Gastroesophageal sphincter (tissue), 4 donors: ENCODE measurements around the gene ADAM12. TPM values are rescaled to one million over a fixed set of nuclear protein-coding genes. Genes with fewer than 3 reads are reported as not detected.

ENCODE experiments used
- ATAC-seq: fragments of 150-250 bp; one replicate; pipeline ENCODE4 v1.9.1; 2016; ENCODE audit warnings: mild to moderate bottlenecking, moderate library complexity
- H3K27ac ChIP-seq, 4 donors: fragments of 200-600 bp; sonication (generic) in 3 of 4; 1 replicate in 3 of 4; 2 replicates in 1 of 4; pipeline ENCODE4 v1.5.1; 2016 to 2019
- H3K27me3 ChIP-seq: fragments of 200-600 bp; sonication (generic); one replicate; pipeline ENCODE4 v1.5.1; 2019
- H3K36me3 ChIP-seq, 2 donors: fragments of 200-600 bp; sonication (generic); one replicate each; pipeline ENCODE4 v1.5.1; 2019; ENCODE audit warnings: control low read depth in 1 of 2
- H3K4me1 ChIP-seq, 3 donors: fragments of 200-600 bp; sonication (generic); 1 replicate in 2 of 3; 2 replicates in 1 of 3; pipeline ENCODE4 v1.5.1; 2016 to 2019; ENCODE audit warnings: control low read depth in 2 of 3
- H3K4me3 ChIP-seq, 2 donors: fragments of 200-600 bp; sonication (generic); one replicate each; pipeline ENCODE4 v1.5.1; 2019; ENCODE audit warnings: mild to moderate bottlenecking in 1 of 2, moderate library complexity in 1 of 2
- H3K9me3 ChIP-seq, 3 donors: fragments of 200-600 bp; sonication (generic); one replicate each; pipeline ENCODE4 v1.5.1; 2017 to 2019; ENCODE audit warnings: control low read depth in 2 of 3
- CTCF ChIP-seq, 4 experiments: fragments of 200-600 bp in 2 of 4; fragments of 450-650 bp in 2 of 4; sonication (generic) in 1 of 4; IDR thresholded peaks; one replicate each; pipeline ENCODE4 v1.5.1; 2017 to 2019; ENCODE audit warnings: antibody characterized with exemption in 4 of 4, mild to moderate bottlenecking in 2 of 4, moderate library complexity in 2 of 4
- EP300 ChIP-seq: sonication (generic); formaldehyde crosslinking; IDR thresholded peaks from one replicate; pipeline ENCODE4 v1.6.1; 2017; ENCODE audit warnings: antibody characterized with exemption, mild to moderate bottlenecking
- POLR2A ChIP-seq, 2 donors: fragments of 450-650 bp; IDR thresholded peaks; one replicate each; pipeline ENCODE4 v1.6.1; 2017; ENCODE audit warnings: antibody characterized with exemption in 2 of 2, mild to moderate bottlenecking in 2 of 2, moderate library complexity in 1 of 2
- POLR2AphosphoS5 ChIP-seq: sonication (generic); formaldehyde crosslinking; IDR thresholded peaks from one replicate; pipeline ENCODE4 v1.6.1; 2017; ENCODE audit warnings: antibody characterized with exemption
- WGBS, 2 donors: methylation state at CpG; one replicate each; pipeline ENCODE4 v1.1.5; 2018; ENCODE audit warnings: low coverage in 1 of 2; 5-methylcytosine and 5-hydroxymethylcytosine counted together
- total RNA-seq, 4 donors: library from RNA; depleted of rRNA; stranded (reverse); fragments of >200 nt; gene quantifications; one replicate each; pipeline ENCODE4 v1.1.0, GENCODE V29; 2016

The ADAM12 gene
- total RNA-seq, 4 donors from 2014 or later: 0.27 to 1.2 (median 0.89) TPM

- H3K36me3 ChIP-seq: no peaks in the 10 kb centered on the region
- no peak overlapping the region for H3K27ac ChIP-seq
- WGBS, 2 donors: 24 to 34% methylated on average over 5 to 6 of the region's 6 CpGs
- TF ChIP-seq EP300 (no peak), POLR2A (IDR thresholded peaks at IDR 0.05) (no peak), CTCF (IDR thresholded peaks at IDR 0.05) (no peak), POLR2AphosphoS5 (no peak)
- no peaks in the 10 kb centered on the region for H3K27me3 ChIP-seq
- H3K4me1 ChIP-seq: no peaks in the 10 kb centered on the region
- no peak for ATAC-seq
- no peaks in the 10 kb centered on the region for H3K9me3 ChIP-seq
- no peak overlapping the region for H3K4me3 ChIP-seq
Measured at GRCh38 chr10:126278851-126279250, 109.4 kb downstream of the ADAM12 start.

- ATAC-seq: no peak
- Histone ChIP-seq H3K4me3 (no peak overlapping the region), H3K36me3 (no peaks in the 10 kb centered on the region), H3K27ac (no peak overlapping the region), H3K4me1 (no peaks in the 10 kb centered on the region), H3K27me3 (no peaks in the 10 kb centered on the region), H3K9me3 (no peaks in the 10 kb centered on the region)
- WGBS, 2 donors: 63 to 65% methylated on average over 4 to 5 of the region's 5 CpGs
- no peak for TF ChIP-seq POLR2A (IDR thresholded peaks at IDR 0.05)
- TF ChIP-seq EP300: no peak
Measured at GRCh38 chr10:126277181-126277580, 111.1 kb downstream of the ADAM12 start.

GRCh38 chr10:126272526-126272925 lies 115.8 kb downstream of the ADAM12 start:
- 78% methylated on average over 1 of the region's 2 CpGs; no CpG with 5 or more reads in 1 of the 2 donors for WGBS, 2 donors
- Histone ChIP-seq H3K9me3 (no peaks in the 10 kb centered on the region), H3K4me1 (no peaks in the 10 kb centered on the region), H3K27me3 (no peaks in the 10 kb centered on the region), H3K36me3 (no peaks in the 10 kb centered on the region), H3K27ac (no peak overlapping the region), H3K4me3 (no peak overlapping the region)
- ATAC-seq: no peak
- TF ChIP-seq CTCF (IDR thresholded peaks at IDR 0.05) (no peak), POLR2A (IDR thresholded peaks at IDR 0.05) (no peak), EP300 (no peak), POLR2AphosphoS5 (no peak)

GRCh38 chr10:126270111-126270510 lies 118.2 kb downstream of the ADAM12 start:
- Histone ChIP-seq H3K27ac (no peak overlapping the region), H3K4me1 (no peaks in the 10 kb centered on the region), H3K27me3 (no peaks in the 10 kb centered on the region), H3K9me3 (no peaks in the 10 kb centered on the region), H3K36me3 (no peaks in the 10 kb centered on the region), H3K4me3 (no peak overlapping the region)
- WGBS, 2 donors: 84 to 93% methylated on average over 3 to 5 of the region's 5 CpGs
- ATAC-seq: no peak
- TF ChIP-seq EP300: no peak
- no peak for TF ChIP-seq POLR2AphosphoS5
- no peak for TF ChIP-seq CTCF (IDR thresholded peaks at IDR 0.05)
- no peak for TF ChIP-seq POLR2A (IDR thresholded peaks at IDR 0.05)

GRCh38 chr10:126268013-126268920 lies 120.0 kb downstream of the ADAM12 start:
- no peaks in the 10 kb centered on the region for H3K4me1 ChIP-seq
- WGBS, 2 donors: 75 to 79% methylated on average over 9 to 12 of the region's 12 CpGs

More at GRCh38 chr10:126268013-126268920, 120.0 kb downstream of the ADAM12 start:
- Histone ChIP-seq H3K27me3 (no peaks in the 10 kb centered on the region), H3K36me3 (no peaks in the 10 kb centered on the region), H3K9me3 (no peaks in the 10 kb centered on the region), H3K4me3 (no peak overlapping the region), H3K27ac (no peak overlapping the region)
- ATAC-seq: no peak
- TF ChIP-seq POLR2AphosphoS5: no peak
- TF ChIP-seq POLR2A (IDR thresholded peaks at IDR 0.05): no peak
- TF ChIP-seq EP300: no peak
- TF ChIP-seq CTCF (IDR thresholded peaks at IDR 0.05): no peak
